SK-N-SH treated with all-trans-retinoic acid at 6 μM for 48 hours (cell line): ENCODE results near the gene APOL2.
"Not testable (repeated sequence)": the region's sequence is repeated elsewhere in the genome, so short reads cannot be mapped to it uniquely, and the experiment has no call there.

Experiments
- ATAC-seq: fragments of 200-7000 bp; cut with Tn5 transposase; 3 replicates; pipeline ENCODE4 v1.9.1; 2020; ENCODE audit warnings: mild to moderate bottlenecking, moderate library complexity
- BACH2 ChIP-seq: fragments of 250-450 bp; sonication (Bioruptor Pico); IDR thresholded peaks from 2 replicates; pipeline ENCODE4 v1.9.0; 2021; ENCODE audit warnings: mild to moderate bottlenecking, borderline replicate concordance
- CREB5 ChIP-seq: fragments of 250-450 bp; sonication (Bioruptor Pico); IDR thresholded peaks from 2 replicates; pipeline ENCODE4 v1.5.1; 2020; ENCODE audit warnings: low read depth, mild to moderate bottlenecking, moderate library complexity
- CSDC2 ChIP-seq: fragments of 250-450 bp; sonication (Bioruptor Pico); IDR thresholded peaks from 2 replicates; pipeline ENCODE4 v1.5.0; 2020; ENCODE audit warnings: mild to moderate bottlenecking, moderate library complexity
- CSRNP3 ChIP-seq: fragments of 250-450 bp; sonication (Bioruptor Pico); IDR thresholded peaks from 2 replicates; pipeline ENCODE4 v1.5.1; 2021; ENCODE audit warnings: mild to moderate bottlenecking, moderate library complexity
- ESRRG ChIP-seq: fragments of 250-450 bp; sonication (Bioruptor Pico); IDR thresholded peaks from 2 replicates; pipeline ENCODE4 v1.6.1; 2021; ENCODE audit warnings: mild to moderate bottlenecking
- GLIS3 ChIP-seq: fragments of 250-450 bp; sonication (Bioruptor Pico); IDR thresholded peaks from 2 replicates; pipeline ENCODE4 v1.5.0; 2020; ENCODE audit warnings: mild to moderate bottlenecking, moderate library complexity
- ISL1 ChIP-seq: fragments of 250-450 bp; sonication (Bioruptor Pico); IDR thresholded peaks from 2 replicates; pipeline ENCODE4 v2.1.2; 2022; ENCODE audit warnings: mild to moderate bottlenecking, moderate library complexity
- OSR1 ChIP-seq: fragments of 250-450 bp; sonication (Bioruptor Pico); IDR thresholded peaks from 2 replicates; pipeline ENCODE4 v1.8.0; 2022; ENCODE audit warnings: moderate library complexity, mild to moderate bottlenecking, inconsistent platforms
- PATZ1 ChIP-seq: fragments of 250-450 bp; sonication (Bioruptor Pico); IDR thresholded peaks from 2 replicates; pipeline ENCODE4 v1.8.0; 2020; ENCODE audit warnings: mild to moderate bottlenecking, moderate library complexity, borderline replicate concordance
- POU6F1 ChIP-seq: fragments of 250-450 bp; sonication (Bioruptor Pico); IDR thresholded peaks from 2 replicates; pipeline ENCODE4 v1.8.0; 2021; ENCODE audit warnings: low read depth, mild to moderate bottlenecking, moderate library complexity, borderline replicate concordance
- PPARA ChIP-seq: fragments of 250-450 bp; sonication (Bioruptor Pico); IDR thresholded peaks from 2 replicates; pipeline ENCODE4 v1.5.0; 2020; ENCODE audit warnings: mild to moderate bottlenecking, borderline replicate concordance
- RARB ChIP-seq: fragments of 250-450 bp; sonication (Bioruptor Pico); IDR thresholded peaks from 2 replicates; pipeline ENCODE4 v1.8.0; 2021; ENCODE audit warnings: mild to moderate bottlenecking, moderate library complexity
- SNAI2 ChIP-seq: fragments of 250-450 bp; sonication (Bioruptor Pico); IDR thresholded peaks from 2 replicates; pipeline ENCODE4 v1.5.0; 2020; ENCODE audit warnings: mild to moderate bottlenecking, moderate library complexity
- TOX ChIP-seq: fragments of 250-450 bp; sonication (Bioruptor Pico); IDR thresholded peaks from 2 replicates; pipeline ENCODE4 v1.8.0; 2021; ENCODE audit warnings: mild to moderate bottlenecking, moderate library complexity, borderline replicate concordance
- TSHZ2 ChIP-seq: fragments of 250-450 bp; sonication (Bioruptor Pico); IDR thresholded peaks from 2 replicates; pipeline ENCODE4 v1.5.0; 2020; ENCODE audit warnings: mild to moderate bottlenecking, moderate library complexity
- ZC3H10 ChIP-seq: fragments of 250-450 bp; sonication (Bioruptor Pico); IDR thresholded peaks from 2 replicates; pipeline ENCODE4 v1.5.1; 2021; ENCODE audit warnings: mild to moderate bottlenecking, moderate library complexity
- ZFP3 ChIP-seq: fragments of 250-450 bp; sonication (Bioruptor Pico); IDR thresholded peaks from 2 replicates; pipeline ENCODE4 v1.5.0; 2020; ENCODE audit warnings: mild to moderate bottlenecking, moderate library complexity
- ZNF70 ChIP-seq: fragments of 450-650 bp; formaldehyde crosslinking; IDR thresholded peaks from 2 replicates; pipeline ENCODE4 v1.5.0; 2020; ENCODE audit warnings: mild to moderate bottlenecking, moderate library complexity

APOL2 gene

GRCh38 chr22:36210224-36210623 is 29.1 kb downstream of the APOL2 start:
- no peak for TF ChIP-seq PPARA (CRISPR knock-in tag)
- no peak for TF ChIP-seq ESRRG (CRISPR knock-in tag)
- no peak for TF ChIP-seq POU6F1 (CRISPR knock-in tag)
- no peak for TF ChIP-seq ZFP3 (CRISPR knock-in tag)
- TF ChIP-seq OSR1, result no peak
- no peak for ATAC-seq

GRCh38 chr22:36209488-36209908 is 29.8 kb downstream of the APOL2 start:
- ATAC-seq, result not testable (repeated sequence)

- no peak for ATAC-seq
- TF ChIP-seq ISL1 (CRISPR knock-in tag) (no peak), ZC3H10 (CRISPR knock-in tag) (no peak), CSRNP3 (no peak), POU6F1 (CRISPR knock-in tag) (no peak), TOX (CRISPR knock-in tag) (no peak), GLIS3 (CRISPR knock-in tag) (no peak), TSHZ2 (CRISPR knock-in tag) (no peak), BACH2 (CRISPR knock-in tag) (no peak), CREB5 (CRISPR knock-in tag) (no peak), RARB (CRISPR knock-in tag) (no peak), SNAI2 (CRISPR knock-in tag) (no peak), OSR1 (no peak), CSDC2 (CRISPR knock-in tag) (no peak), ESRRG (CRISPR knock-in tag) (no peak), ZNF70 (CRISPR knock-in tag) (no peak), PATZ1 (CRISPR knock-in tag) (no peak), PPARA (CRISPR knock-in tag) (no peak)
Observed at GRCh38 chr22:36208914-36209313, 30.4 kb downstream of the APOL2 start.
